HG02571 (cell line): ENCODE results near the gene SAPCD1.

ENCODE experiments used
- ATAC-seq: cut with Tn5 transposase; IDR thresholded peaks from one replicate; pipeline ENCODE4 v1.9.1; 2021; ENCODE audit warnings: mild to moderate bottlenecking, moderate library complexity; ENCODE audit not compliant: unreplicated experiment

SAPCD1 gene

DNA sequence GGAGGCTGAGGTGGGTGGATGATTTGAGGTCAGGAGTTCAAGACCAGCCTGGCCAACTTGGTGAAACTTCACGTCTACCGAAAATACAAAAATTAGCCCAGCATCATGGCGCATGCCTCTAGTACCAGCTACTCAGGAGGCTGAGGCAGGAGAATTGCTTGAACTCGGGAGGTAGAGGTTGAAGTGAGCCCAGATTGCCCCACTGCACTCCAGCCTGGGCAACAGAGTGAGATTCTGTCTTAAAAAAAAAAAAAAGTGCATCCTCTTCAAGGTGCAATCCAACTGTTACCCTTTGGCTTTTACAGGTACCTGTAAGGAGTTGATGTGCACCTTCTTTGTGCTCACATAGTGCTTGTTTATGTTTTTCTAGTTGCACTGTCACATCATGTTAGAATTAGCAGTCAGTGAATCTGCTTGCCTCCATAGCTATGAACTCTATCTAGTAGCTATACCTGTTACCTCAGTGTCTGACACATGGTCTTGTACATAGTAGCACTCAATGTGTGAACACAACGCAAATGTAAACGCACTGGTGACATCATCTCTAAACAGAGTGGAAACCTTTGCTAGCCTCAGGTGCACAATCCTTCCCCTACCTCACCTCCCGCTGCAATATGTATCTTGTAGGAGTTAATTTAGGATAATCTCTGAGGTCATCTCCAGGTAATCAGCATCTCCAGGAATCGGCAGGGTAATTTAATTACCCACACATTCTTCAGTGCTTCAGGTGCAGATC is 13.0 kb upstream of the SAPCD1 start:
- no peak for ATAC-seq

DNA sequence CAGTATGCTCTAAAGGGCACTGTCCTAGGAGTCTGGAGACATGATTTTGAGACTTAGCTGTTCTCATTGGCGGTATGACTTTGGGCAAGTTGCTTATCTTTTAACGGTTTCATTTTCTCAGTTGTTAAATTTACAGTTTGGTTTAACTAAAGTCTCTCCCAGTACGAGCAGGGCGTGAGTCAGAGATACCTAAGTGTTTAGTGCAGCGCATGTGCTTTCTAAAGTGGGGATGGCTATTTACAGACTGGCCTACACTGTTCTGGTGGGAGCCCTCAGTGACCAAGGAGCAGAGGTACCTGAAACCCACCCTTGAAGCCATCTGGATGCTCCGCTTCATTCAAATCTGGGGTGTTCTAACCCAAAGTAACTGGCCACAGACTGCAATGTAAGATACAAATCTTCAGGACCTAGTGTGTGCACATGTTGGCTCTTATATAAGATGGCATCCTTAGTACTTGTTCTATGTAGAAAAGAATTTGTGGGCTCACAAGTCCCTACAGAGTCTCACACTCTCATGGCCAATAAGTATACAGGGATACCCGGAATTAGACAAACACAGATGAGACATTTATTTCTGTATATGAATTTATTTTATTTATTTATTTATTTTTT is 11.9 kb upstream of the SAPCD1 start:
- ATAC-seq: no peak

DNA sequence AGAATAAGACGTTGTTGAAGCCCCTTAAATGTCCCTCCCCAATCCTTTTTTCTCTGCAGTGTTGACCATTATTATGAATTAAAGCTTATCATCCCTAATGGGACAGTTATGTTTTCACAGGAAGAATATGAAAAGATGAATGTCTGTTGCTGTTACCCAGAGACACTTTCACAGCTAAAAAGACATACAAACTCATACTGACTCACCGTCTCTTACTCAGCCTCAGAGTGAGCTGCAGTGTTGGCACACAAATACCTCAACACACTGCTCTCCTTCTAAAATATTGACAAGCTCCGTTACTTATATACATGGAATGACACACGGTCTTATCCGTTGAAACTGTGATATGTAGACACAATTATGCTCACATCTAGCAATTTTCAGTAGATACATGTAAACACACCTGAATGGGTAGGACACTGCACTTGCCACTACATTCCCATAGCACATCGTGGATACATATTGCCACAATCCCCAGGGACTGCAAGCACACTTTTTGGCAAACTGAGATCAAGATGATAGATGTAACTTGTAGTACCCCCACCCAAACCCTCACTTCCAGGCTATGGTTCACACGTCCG is 9.6 kb upstream of the SAPCD1 start:
- ATAC-seq: no peak

DNA sequence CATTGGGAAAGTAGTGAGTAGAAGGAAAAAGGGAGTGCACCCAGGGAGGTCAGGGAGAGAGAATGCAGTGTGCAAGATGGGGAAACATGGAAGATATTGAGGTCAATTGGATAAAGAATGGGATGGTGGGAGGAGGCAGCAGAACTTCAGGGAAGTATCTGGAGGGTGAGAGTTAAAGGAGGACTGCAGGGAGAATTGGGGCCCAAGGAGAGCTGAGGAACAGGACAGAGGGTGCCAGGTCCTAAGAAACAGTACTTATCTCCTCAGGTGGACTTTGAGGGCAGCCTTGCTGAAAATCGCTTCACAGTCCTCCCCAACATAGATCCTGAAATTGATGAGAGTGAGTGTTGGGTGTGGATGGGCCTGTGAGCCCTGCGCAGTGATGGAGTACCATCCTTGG is 4.2 kb upstream of the SAPCD1 start:
- no peak for ATAC-seq

DNA sequence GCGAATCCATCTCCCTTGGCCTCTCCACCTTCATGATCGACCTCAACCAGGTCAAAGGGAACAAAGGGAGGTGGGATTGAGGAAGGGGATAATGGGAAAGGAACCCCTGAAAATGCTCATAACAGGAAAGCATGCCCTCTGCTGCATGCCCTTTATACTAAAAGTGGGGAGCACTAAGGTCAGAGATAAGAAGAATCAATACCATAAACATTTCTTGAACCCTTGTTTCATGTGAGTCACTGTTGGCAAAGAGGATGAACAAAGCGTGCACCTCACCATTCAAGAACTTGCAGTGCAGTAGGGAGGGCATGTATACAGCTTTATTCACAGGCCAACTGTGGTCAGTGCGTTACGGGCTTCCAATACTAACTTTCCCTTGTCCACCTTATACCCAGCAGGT is 1.7 kb upstream of the SAPCD1 start:
- ATAC-seq: no peak

DNA sequence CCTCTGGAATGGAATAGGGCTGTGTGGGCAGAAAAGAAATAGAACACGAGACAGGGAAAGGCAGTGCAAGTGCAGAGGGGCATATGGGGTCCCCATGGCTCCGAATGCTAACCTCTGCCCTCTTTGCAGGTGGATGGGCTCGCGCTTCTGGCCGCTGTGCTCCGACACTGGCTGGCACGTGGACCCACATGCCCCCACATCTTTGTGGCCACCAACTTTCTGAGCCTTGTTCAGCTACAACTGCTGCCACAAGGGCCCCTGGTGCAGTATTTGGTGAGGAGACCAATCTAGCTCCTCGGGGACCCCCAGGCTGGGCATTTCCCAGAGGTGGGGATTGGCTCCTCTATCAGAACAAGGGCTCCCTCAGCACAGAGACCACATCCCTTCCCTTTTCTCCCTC is 1.1 kb upstream of the SAPCD1 start:
- ATAC-seq: no peak

DNA sequence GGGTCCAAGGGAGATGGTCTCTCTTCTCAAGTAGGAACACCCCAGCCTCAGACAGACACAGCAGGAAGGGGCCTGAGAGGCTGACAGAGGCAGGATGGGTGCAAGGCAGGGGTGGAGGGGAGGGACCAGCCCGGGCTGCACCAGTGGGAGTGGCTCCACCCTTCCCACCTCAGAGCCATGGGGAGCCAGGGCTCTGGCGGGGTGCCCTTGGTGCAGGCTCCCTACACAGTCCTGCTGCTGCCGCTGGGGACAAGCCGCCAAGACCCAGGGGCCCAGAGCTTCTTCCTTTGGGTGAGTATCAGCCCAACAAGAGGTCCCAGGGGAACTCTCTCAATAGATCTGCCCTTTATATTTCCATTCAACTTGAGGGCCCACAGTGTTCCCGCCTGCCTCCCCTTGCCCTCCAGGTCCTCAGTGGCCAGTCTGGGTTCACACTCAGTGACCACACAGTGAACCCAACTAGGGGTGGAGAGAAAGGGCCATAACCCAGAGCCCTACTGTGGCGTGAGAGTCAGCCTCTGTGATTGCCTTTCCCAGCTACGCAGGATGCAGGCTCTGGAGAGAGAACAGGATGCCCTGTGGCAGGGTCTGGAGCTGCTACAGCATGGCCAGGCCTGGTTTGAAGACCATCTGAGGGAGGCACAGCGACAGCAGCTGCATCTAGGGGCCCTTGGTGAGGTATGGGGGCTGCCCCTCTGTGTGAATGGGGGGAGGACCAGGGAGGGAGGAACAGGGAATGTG is 592 bp downstream of the SAPCD1 start:
- ATAC-seq: no peak

DNA sequence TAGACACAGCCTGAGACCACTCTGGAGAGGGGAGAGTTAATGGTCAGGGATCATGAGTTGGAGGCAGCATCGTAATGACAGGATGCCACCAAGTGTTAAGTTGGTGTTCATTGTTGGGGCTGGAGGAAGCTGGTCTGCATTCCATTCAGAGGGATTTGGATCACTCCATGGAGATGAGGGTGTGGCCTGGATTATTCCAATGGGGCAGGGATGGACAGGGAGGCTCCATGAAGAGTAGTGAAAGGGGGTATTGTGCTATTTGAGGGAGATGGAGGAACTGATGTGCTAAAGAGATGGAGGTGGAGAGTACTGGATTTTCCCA is 1.1 kb downstream of the SAPCD1 start:
- ATAC-seq: no peak

DNA sequence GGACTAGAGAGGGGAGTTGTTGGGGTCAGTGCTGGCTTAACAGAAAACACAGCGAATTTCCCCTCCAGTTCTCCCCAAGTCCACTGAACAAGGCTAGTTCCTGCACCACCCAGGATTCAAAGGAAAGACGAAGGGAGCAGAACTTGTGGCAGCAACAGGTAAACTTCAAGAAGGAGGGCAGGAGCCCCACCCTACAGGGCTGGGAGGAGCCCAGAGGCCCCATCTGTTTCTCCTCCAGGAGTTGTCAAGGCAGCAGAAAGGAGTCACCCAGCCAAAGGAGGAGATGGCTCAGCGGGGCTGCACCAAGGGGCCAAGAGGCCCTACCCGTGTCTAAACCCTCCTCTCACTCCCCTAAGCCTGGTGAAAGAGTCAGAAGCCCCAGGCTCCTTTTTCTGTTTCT is 1.7 kb downstream of the SAPCD1 start:
- ATAC-seq: no peak

DNA sequence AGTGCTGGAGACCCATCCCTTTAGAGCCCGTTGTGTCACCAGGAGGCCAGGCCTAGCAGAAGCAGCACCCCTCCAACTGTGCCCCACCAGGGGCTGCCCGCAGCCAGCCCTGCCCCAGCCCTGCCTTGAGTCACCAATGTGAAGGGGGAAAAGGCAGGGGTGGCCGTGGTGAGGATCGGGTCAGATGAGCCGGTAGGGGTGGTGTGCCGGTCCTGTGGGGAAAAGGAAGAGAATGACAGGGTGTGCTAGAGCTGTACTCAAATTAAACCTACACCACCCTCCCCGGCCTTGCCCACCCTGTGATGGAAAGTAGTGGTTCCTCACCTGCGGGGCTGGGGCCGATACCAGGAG is 3.1 kb downstream of the SAPCD1 start:
- ATAC-seq: no peak

DNA sequence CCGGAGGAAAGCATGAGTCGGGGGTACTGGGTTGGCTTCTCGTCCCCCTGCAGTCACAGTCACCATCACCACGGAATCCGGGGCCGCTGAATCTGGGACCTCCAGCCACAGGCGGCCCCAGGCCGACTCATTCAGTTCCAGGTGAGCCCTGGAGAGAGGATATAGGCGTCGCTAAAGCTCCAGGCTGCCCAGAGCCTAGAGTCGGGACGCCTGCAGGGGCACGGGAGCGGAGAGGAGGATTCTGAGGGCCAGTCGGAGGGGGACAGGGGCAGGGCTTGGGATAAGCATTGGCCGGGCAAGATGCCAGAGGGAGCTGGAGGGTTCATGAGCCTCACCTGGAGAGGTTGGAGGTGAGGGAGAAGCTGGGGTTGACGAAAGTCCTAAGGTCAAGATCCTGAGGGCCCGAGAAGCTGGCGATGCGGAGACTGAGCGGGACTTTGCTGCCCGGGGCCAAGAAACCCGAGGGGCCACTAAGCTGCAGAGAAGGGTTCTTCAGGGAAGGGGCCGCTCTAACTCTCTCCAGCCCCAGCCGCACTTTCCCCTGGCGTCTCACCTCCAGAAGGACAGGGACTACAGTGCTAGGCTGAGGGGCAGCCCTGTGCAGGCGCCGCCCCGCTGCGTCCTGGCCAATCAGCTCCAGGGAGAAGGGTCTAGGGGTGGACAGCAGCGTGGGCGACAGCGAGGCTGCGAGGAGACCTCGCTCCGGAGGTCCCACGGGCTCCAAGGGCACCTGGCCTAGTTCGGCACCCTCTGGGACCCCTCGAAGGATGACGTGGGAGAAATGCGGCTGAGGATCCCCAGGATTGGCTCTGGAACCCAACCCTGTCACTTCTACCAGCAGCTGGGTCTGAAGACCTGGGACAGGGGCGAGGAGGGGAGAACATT is 3.7 kb downstream of the SAPCD1 start:
- no peak for ATAC-seq

DNA sequence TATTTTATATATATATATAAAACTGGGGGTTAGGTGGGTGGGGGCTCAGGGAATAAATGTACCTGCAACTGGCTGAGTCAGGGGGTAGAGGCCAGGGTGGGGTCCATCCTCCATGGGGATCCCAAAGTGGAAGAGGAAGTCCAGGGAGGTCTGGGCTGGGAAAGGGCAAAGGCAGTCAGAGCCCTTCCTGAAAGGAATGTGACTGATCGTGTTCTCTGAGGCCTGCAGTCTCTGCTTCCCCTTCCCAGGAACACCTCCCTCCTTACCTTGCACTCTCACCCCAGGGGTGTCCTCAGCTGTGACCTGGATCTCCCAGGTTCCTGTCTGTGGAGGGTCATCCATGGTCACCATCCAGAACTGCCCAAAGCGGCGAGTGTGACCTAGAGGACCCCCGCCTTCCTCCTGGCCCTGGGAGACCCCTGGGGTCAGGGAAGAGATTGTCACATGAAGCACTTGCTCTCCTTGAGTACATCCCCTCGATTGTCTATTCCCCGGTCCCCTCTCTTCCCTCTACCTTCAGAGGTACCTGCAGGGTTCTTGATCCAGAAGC is 4.7 kb downstream of the SAPCD1 start:
- no peak for ATAC-seq

DNA sequence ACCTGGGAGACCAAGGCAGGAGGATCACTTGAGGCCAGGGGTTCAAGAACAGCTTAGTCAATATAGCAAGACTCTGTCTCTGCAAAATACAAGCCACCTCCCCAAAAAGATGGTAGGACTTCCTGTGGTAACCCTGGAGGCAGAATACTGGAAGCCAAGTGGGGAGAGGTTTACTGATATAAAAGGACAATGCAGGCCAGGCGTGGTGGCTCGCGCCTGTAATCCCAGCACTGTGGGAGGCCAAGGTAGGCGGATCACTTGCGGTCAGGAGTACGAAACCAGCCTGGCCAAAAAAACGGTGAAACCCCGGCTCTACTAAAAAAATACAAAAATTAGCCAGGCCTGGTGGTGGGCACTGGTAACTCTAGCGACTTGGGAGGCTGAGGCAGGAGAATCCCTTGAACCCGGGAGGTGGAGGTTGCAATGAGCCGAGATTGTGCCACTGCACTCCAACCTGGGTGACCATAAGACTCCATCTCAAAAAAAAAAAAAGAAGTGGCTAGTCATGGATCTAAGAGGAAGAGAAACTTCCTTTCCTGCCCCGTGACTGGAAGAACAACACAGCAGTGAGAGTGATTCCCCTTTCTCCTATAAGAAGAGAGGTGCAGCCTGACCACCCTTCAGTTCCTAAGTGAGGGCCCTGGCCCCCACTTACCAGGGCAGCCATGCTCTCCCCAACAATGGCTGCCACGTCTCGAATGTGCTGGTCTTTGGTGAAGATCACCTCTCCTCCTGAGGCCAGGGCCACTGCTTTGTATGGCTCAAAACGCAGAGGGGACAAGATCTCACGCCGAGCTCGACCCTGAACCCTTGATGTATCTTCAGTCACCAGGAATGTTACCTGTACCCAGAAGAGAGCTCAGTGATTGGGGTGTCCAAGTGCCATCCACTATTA is 6.2 kb downstream of the SAPCD1 start:
- no peak for ATAC-seq

DNA sequence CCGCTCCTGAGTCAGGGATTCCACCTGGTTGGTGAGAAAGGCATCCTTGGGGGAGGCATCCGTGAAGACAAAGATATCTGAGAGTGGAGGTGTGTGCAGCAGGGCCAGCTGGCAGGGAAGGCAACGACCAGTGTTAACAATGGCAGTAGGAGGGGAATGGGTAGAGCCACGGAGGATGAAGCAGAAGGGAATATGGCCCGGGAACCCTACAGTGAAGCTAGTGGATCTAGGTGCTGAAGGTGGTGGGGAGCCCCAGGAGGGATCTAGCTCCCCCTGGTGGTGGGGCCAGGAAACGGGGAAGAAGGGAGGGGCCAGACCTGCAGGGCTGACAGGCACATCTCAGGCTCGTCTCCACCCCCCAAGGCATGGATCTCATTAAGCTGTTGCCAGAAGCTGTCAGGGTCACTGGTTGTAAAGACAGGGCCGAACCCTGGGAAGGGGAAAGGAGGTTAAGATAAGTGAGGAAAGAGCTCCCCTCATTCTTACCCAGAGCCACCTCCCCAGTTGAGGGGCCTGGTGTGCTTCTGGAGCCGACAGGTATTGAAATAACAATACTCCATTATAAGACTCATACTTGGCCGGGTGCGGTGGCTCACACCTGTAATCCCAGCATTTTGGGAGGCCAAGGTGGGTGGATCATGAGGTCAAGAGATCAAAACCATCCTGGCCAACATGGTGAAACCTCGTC is 7.4 kb downstream of the SAPCD1 start:
- ATAC-seq: no peak

DNA sequence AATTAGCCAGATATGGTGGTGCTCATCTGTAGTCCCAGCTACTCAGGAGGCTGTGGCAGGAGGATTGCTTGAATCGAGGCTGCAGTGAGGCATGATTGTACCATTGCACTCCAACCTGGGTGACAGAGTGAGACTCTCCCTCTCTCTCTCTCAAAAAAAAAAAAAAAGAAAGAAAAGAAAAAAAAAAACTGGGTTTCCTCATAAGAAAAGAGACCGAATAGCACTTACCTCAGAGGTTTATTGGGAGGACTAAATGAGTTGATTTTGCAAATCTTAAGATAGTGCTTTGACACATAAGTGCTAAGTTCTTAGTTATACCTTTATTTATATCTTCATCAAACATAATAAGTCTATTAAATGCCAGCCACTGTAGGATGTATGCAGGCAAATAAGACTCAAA is 8.4 kb downstream of the SAPCD1 start:
- ATAC-seq: no peak

DNA sequence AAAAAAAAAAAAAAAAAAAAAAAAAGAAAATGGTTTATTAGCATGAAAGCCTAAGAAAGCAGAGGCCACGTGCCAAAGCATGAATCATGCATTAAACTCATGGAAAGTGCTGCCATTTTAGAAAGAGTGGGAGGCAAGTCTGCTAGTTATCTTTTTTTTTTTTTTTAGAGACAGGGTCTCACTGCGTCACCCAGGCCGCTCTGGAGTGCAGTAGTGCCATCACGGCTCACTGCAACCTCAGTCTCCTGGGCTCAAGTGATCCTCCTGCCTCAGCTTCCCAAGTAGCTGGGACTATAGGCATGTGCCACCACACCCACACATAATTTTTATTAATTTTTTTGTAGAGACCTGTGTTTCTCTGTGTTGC is 9.5 kb downstream of the SAPCD1 start:
- ATAC-seq: no peak

DNA sequence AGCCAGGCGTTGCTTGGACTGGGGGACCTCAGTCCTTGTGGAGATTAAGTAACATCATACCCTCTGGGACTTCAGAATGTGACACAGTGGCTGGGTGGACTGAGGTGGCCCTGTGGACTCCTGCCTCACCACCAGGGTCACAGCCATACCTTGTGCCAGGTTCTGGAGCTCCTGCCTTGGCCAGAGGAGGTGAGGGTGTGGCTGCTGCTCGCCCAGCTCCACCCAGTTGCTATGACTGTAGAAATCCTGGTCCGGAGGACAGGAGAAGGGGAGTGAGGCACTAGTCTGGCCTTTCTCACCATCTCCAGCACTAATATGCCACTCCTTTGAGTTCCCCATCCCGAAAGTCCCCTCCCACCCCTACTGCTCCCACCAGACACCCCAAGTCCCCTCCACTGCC is 12.7 kb downstream of the SAPCD1 start:
- ATAC-seq: no peak

DNA sequence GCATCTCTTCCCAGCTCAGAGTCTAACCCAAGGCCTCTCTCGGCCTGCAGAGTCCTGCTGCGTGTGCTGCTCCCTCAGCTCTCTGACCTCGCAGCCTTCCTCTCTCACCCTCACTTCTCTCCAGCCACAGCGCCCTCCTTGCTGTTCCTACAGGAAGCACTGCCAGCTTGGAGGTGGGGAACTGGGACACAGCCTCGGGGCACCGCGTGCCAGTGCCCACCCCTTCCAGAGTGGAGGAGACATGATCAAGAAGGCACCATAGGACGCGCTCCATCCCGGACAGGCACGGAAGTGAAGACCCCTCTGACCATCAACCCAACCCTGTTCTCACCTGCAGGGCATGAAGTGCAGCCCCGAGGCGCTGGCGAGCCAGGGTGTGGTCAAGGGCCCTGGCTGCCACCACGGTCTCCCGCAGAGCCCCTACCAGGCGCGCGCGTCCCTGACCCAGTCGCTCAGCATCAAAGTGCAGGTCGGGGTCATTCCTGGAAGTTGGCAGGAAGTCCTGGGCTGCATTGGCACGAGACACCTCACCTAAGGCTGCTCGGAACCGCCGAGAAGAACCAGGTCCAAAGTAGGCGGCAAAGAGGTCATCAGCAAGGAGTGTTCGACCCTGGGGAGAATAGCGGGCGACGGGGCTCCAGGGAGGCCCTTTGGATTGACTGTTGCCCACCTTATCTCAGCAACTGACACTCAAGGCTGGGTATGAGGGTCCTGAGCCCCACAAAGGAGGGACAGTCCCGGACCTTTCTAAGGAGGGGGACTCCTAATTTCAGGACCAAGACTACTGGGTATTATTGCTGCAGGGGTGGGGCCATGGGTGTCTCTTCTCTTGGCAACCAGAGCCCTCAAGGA is 13.4 kb downstream of the SAPCD1 start:
- ATAC-seq: no peak
